ENCODE measurements around the gene LRRIQ4.

DNA sequence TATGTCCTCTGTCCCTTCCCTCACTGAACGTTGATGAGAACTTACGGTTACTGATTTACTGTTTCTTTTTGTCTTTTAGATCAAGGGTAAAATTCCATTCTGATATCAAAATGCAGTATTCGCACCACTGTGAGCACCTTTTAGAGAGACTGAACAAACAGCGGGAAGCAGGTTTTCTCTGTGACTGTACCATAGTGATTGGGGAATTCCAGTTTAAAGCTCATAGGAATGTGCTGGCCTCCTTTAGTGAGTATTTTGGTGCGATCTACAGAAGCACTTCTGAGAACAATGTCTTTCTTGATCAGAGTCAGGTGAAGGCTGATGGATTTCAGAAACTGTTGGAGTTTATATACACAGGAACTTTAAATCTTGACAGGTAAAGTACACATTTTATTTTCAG, 38.5 kb upstream of the LRRIQ4 start:
- TF ChIP-seq CTCF (IDR thresholded peaks at IDR 0.05; ENCODE audit: insufficient read depth, low read depth, low read length) (no peak), EZH2 (IDR thresholded peaks at IDR 0.05; ENCODE audit: insufficient read depth, low read length) (no peak)

Data from astrocyte (in vitro differentiated cells and primary cell).